ENCODE results near the gene SFTPA2. TPM values are rescaled to one million over a fixed set of nuclear protein-coding genes. Genes with fewer than 3 reads are reported as not detected.
"Not testable (repeated sequence)": the region's sequence is repeated elsewhere in the genome, so short reads cannot be mapped to it uniquely, and the experiment has no call there.

Gene SFTPA2
- total and polyA plus RNA-seq, 4 donors: 0.17 TPM; not detected in 3

DNA sequence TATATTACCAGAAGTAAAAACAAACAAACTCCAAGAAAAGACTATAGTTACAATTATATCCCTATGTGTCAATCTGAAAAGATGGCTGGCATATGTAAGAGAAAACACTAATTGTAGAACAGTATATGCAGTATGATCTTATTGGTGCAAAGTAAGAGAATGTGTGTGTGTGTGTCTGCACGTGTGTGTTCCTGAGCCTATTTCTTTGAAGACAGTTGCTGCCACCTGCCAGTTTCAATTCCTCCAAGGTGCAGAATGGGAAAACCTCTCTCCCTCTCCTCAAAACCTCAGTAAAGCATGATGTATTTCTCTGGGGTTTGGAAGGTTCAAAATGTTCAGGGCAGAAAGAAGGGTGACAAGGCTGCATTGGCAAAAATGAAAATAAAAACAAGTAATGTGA, 41.7 kb upstream of the SFTPA2 start:
- TF ChIP-seq GABPA (IDR thresholded peaks at IDR 0.05 in 1 of 2, conservative IDR thresholded peaks at IDR 0.05 in 1 of 2): no peak
- H3K9ac ChIP-seq (ENCODE audit: low read depth in 1 of 2, low read length in 2 of 2): no peak overlapping the region
- peaks cover 0 to 7% (median 5%) of the 10 kb centered on the region in 4 donors for H3K9me3 ChIP-seq (ENCODE audit: control insufficient read depth in 4 of 4, low read length in 3 of 4)
- 32% methylated on average over 1 of the region's 1 CpG for WGBS
- DNase-seq (ENCODE audit: low spot score): no peak
- no peaks in the 10 kb centered on the region for H3K4me1 ChIP-seq (ENCODE audit: control insufficient read depth in 4 of 4, insufficient read depth in 4 of 4, low read length in 3 of 4)
- H3K27me3 ChIP-seq (ENCODE audit: control insufficient read depth in 4 of 4, insufficient read depth in 4 of 4, low read length in 3 of 4): no peaks in the 10 kb centered on the region
- no peak overlapping the region for H3K4me3 ChIP-seq (ENCODE audit: low read depth in 1 of 3, low read length in 3 of 3)
- H3K36me3 ChIP-seq (ENCODE audit: control insufficient read depth in 4 of 4, insufficient read depth in 3 of 4, low read depth in 1 of 4, low read length in 3 of 4): no peaks in the 10 kb centered on the region
- H3K27ac ChIP-seq (ENCODE audit: low read depth in 1 of 2, low read length in 2 of 2): no peak overlapping the region

DNA sequence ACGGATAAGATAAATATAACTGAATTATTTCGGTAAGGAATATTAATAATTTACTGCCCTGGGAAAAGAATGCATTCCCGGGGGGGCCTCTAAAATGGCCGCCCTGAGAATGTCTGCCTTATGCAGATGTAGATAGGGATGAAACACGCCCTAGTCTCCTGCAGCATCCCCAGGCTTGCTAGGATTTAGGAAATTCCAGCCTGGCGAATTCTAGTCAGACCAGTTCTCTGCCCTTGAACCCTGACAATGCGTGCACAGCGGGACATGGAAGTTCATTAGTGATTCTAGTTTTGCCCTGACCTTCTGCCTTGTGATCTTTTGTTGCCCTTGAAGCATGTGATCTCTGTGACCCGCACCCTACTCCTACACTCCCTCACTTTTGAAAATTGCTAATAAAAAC, 39.4 kb upstream of the SFTPA2 start:
- H3K4me1 ChIP-seq (ENCODE audit: control insufficient read depth in 4 of 4, insufficient read depth in 4 of 4, low read length in 3 of 4); H3K9ac ChIP-seq (ENCODE audit: low read depth in 1 of 2, low read length in 2 of 2); H3K27me3 ChIP-seq (ENCODE audit: control insufficient read depth in 4 of 4, insufficient read depth in 4 of 4, low read length in 3 of 4); DNase-seq (ENCODE audit: low spot score); H3K4me3 ChIP-seq (ENCODE audit: low read depth in 1 of 3, low read length in 3 of 3); H3K27ac ChIP-seq (ENCODE audit: low read depth in 1 of 2, low read length in 2 of 2); H3K9me3 ChIP-seq (ENCODE audit: control insufficient read depth in 4 of 4, low read length in 3 of 4); H3K36me3 ChIP-seq (ENCODE audit: control insufficient read depth in 4 of 4, insufficient read depth in 3 of 4, low read depth in 1 of 4, low read length in 3 of 4): not testable (repeated sequence)
- WGBS: 85% methylated on average over 9 of the region's 9 CpGs

DNA sequence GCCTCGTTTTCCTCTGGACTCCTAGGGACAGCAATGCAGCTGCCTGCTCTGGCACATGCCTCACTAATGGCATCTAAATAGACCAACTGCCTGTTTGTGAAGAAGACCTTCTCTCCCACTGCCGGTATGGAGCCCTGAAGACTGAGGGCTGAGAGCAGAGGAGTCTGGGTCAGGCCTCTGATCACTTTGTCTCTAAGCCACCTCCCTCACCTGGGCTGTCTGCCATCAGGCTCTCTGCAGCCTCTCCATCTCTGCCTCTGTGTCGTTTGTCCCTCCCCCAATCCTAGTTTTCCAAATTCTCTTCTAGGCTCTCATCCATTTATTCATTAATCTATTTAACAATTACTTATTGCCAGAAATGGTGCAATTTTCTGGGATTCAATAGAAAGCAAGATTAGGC, 35.3 kb upstream of the SFTPA2 start:
- no peaks in the 10 kb centered on the region for H3K36me3 ChIP-seq (ENCODE audit: control insufficient read depth in 4 of 4, insufficient read depth in 3 of 4, low read depth in 1 of 4, low read length in 3 of 4)
- peaks cover 0 to 7% (median 5%) of the 10 kb centered on the region in 4 donors for H3K9me3 ChIP-seq (ENCODE audit: control insufficient read depth in 4 of 4, low read length in 3 of 4)
- H3K4me1 ChIP-seq (ENCODE audit: control insufficient read depth in 4 of 4, insufficient read depth in 4 of 4, low read length in 3 of 4): no peaks in the 10 kb centered on the region
- H3K9ac ChIP-seq (ENCODE audit: low read depth in 1 of 2, low read length in 2 of 2): no peak overlapping the region
- no peak overlapping the region for H3K27ac ChIP-seq (ENCODE audit: low read depth in 1 of 2, low read length in 2 of 2)
- TF ChIP-seq YY1 (IDR thresholded peaks at IDR 0.05) (no peak), NR2F2 (IDR thresholded peaks at IDR 0.05) (no peak), HNF4G (IDR thresholded peaks at IDR 0.05) (no peak), TAF1 (conservative IDR thresholded peaks at IDR 0.05) (no peak), HNF4A (conservative IDR thresholded peaks at IDR 0.05) (no peak), FOXA2 (IDR thresholded peaks at IDR 0.05) (no peak), RXRA (IDR thresholded peaks at IDR 0.05) (no peak), MAX (IDR thresholded peaks at IDR 0.05) (no peak), RAD21 (IDR thresholded peaks at IDR 0.05) (no peak), JUND (IDR thresholded peaks at IDR 0.05) (no peak), SP1 (IDR thresholded peaks at IDR 0.05) (no peak), EGR1 (IDR thresholded peaks at IDR 0.05; ENCODE audit: low read depth in 2 of 2) (no peak)
- TF ChIP-seq, protein P1, sequence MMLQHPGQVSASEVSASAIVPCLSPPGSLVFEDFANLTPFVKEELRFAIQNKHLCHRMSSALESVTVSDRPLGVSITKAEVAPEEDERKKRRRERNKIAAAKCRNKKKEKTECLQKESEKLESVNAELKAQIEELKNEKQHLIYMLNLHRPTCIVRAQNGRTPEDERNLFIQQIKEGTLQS (IDR thresholded peaks at IDR 0.05): no peak
- TF ChIP-seq, protein P2, sequence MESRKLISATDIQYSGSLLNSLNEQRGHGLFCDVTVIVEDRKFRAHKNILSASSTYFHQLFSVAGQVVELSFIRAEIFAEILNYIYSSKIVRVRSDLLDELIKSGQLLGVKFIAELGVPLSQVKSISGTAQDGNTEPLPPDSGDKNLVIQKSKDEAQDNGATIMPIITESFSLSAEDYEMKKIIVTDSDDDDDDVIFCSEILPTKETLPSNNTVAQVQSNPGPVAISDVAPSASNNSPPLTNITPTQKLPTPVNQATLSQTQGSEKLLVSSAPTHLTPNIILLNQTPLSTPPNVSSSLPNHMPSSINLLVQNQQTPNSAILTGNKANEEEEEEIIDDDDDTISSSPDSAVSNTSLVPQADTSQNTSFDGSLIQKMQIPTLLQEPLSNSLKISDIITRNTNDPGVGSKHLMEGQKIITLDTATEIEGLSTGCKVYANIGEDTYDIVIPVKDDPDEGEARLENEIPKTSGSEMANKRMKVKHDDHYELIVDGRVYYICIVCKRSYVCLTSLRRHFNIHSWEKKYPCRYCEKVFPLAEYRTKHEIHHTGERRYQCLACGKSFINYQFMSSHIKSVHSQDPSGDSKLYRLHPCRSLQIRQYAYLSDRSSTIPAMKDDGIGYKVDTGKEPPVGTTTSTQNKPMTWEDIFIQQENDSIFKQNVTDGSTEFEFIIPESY (IDR thresholded peaks at IDR 0.05): no peak
- TF ChIP-seq, protein P3, sequence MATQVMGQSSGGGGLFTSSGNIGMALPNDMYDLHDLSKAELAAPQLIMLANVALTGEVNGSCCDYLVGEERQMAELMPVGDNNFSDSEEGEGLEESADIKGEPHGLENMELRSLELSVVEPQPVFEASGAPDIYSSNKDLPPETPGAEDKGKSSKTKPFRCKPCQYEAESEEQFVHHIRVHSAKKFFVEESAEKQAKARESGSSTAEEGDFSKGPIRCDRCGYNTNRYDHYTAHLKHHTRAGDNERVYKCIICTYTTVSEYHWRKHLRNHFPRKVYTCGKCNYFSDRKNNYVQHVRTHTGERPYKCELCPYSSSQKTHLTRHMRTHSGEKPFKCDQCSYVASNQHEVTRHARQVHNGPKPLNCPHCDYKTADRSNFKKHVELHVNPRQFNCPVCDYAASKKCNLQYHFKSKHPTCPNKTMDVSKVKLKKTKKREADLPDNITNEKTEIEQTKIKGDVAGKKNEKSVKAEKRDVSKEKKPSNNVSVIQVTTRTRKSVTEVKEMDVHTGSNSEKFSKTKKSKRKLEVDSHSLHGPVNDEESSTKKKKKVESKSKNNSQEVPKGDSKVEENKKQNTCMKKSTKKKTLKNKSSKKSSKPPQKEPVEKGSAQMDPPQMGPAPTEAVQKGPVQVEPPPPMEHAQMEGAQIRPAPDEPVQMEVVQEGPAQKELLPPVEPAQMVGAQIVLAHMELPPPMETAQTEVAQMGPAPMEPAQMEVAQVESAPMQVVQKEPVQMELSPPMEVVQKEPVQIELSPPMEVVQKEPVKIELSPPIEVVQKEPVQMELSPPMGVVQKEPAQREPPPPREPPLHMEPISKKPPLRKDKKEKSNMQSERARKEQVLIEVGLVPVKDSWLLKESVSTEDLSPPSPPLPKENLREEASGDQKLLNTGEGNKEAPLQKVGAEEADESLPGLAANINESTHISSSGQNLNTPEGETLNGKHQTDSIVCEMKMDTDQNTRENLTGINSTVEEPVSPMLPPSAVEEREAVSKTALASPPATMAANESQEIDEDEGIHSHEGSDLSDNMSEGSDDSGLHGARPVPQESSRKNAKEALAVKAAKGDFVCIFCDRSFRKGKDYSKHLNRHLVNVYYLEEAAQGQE (IDR thresholded peaks at IDR 0.05): no peak
- TF ChIP-seq, protein P4, sequence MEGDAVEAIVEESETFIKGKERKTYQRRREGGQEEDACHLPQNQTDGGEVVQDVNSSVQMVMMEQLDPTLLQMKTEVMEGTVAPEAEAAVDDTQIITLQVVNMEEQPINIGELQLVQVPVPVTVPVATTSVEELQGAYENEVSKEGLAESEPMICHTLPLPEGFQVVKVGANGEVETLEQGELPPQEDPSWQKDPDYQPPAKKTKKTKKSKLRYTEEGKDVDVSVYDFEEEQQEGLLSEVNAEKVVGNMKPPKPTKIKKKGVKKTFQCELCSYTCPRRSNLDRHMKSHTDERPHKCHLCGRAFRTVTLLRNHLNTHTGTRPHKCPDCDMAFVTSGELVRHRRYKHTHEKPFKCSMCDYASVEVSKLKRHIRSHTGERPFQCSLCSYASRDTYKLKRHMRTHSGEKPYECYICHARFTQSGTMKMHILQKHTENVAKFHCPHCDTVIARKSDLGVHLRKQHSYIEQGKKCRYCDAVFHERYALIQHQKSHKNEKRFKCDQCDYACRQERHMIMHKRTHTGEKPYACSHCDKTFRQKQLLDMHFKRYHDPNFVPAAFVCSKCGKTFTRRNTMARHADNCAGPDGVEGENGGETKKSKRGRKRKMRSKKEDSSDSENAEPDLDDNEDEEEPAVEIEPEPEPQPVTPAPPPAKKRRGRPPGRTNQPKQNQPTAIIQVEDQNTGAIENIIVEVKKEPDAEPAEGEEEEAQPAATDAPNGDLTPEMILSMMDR (IDR thresholded peaks at IDR 0.05; ENCODE audit: low read depth, low read length, missing input control): no peak
- 42% methylated on average over 3 of the region's 3 CpGs for WGBS
- H3K27me3 ChIP-seq (ENCODE audit: control insufficient read depth in 4 of 4, insufficient read depth in 4 of 4, low read length in 3 of 4): no peaks in the 10 kb centered on the region
- no peak for DNase-seq (ENCODE audit: low spot score)
- H3K4me3 ChIP-seq (ENCODE audit: low read depth in 1 of 3, low read length in 3 of 3): no peak overlapping the region

DNA sequence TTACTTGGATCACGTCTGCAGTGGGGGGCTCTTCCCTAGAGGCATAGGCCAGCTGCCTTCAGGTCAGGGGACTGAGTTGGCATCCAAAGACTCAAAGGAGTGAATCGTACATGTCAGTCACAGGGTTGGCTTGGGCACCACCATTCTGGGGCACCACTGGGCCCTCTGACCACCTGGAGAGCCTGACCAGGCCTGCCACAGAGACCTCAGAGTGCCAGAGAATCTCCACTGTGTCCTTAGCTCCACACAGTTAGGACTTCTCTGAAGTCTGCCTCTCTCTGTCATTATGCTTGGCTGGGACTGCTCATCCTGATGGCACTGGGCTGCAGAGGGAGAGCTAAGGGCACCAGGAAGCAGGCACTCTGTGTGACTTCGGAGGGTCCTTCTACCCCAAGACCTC, 34.4 kb upstream of the SFTPA2 start:
- not testable (repeated sequence) for H3K9ac ChIP-seq (ENCODE audit: low read depth in 1 of 2, low read length in 2 of 2); H3K27ac ChIP-seq (ENCODE audit: low read depth in 1 of 2, low read length in 2 of 2); H3K4me3 ChIP-seq (ENCODE audit: low read depth in 1 of 3, low read length in 3 of 3); H3K9me3 ChIP-seq (ENCODE audit: control insufficient read depth in 4 of 4, low read length in 3 of 4); H3K27me3 ChIP-seq (ENCODE audit: control insufficient read depth in 4 of 4, insufficient read depth in 4 of 4, low read length in 3 of 4); H3K36me3 ChIP-seq (ENCODE audit: control insufficient read depth in 4 of 4, insufficient read depth in 3 of 4, low read depth in 1 of 4, low read length in 3 of 4); H3K4me1 ChIP-seq (ENCODE audit: control insufficient read depth in 4 of 4, insufficient read depth in 4 of 4, low read length in 3 of 4); DNase-seq (ENCODE audit: low spot score)
- 88% methylated on average over 3 of the region's 3 CpGs for WGBS
